Smooth muscle cell (in vitro differentiated cells): ENCODE data around the gene TLK2. TPM values are rescaled to one million over a fixed set of nuclear protein-coding genes. Genes with fewer than 3 reads are reported as not detected.
"Not testable (repeated sequence)": the region's sequence is repeated elsewhere in the genome, so short reads cannot be mapped to it uniquely, and the experiment has no call there.

Source experiments
- DNase-seq: peaks from one replicate; lab custom pipeline; 2025; ENCODE audit not compliant: unreplicated experiment; lab: John Stamatoyannopoulos, UW
- H2AFZ ChIP-seq: fragments of 200-600 bp; sonication (generic); 2 replicates; pipeline ENCODE4 v1.6.0; 2016; ENCODE audit warnings: antibody characterized with exemption, low read depth, mild to moderate bottlenecking
- H3F3A ChIP-seq: fragments of 200-600 bp; sonication (generic); 2 replicates; pipeline ENCODE4 v1.6.0; 2017; ENCODE audit warnings: antibody characterized with exemption, low read depth
- H3K27ac ChIP-seq: fragments of 200-600 bp; sonication (generic); 2 replicates; pipeline ENCODE4 v1.5.1; 2016; ENCODE audit warnings: low read depth, mild to moderate bottlenecking
- H3K27me3 ChIP-seq: fragments of 200-600 bp; sonication (generic); 2 replicates; pipeline ENCODE4 v1.6.1; 2016; ENCODE audit warnings: low read depth, mild to moderate bottlenecking
- H3K36me3 ChIP-seq: fragments of 200-600 bp; sonication (generic); 2 replicates; pipeline ENCODE4 v1.5.1; 2016; ENCODE audit warnings: low read depth
- H3K4me1 ChIP-seq: fragments of 200-600 bp; sonication (generic); 2 replicates; pipeline ENCODE4 v1.5.1; 2016; ENCODE audit warnings: low read depth
- H3K4me2 ChIP-seq: fragments of 200-600 bp; sonication (generic); 2 replicates; pipeline ENCODE4 v1.6.0; 2016; ENCODE audit warnings: mild to moderate bottlenecking
- H3K4me3 ChIP-seq: fragments of 200-600 bp; sonication (generic); 2 replicates; pipeline ENCODE4 v1.5.1; 2016; ENCODE audit warnings: mild to moderate bottlenecking
- H3K79me2 ChIP-seq: fragments of 200-600 bp; sonication (generic); 2 replicates; pipeline ENCODE4 v1.6.0; 2016; ENCODE audit warnings: low read depth, mild to moderate bottlenecking
- H3K9ac ChIP-seq: fragments of 200-600 bp; sonication (generic); 2 replicates; pipeline ENCODE4 v1.6.0; 2016; ENCODE audit warnings: low read depth
- H3K9me3 ChIP-seq: fragments of 200-600 bp; sonication (generic); replicated peaks from 2 replicates; pipeline ENCODE4 v1.5.1; 2016; ENCODE audit warnings: low read depth
- H4K20me1 ChIP-seq: fragments of 200-600 bp; sonication (generic); 2 replicates; pipeline ENCODE4 v1.6.0; 2016; ENCODE audit warnings: low read depth
- WGBS: methylation state at CpG from one replicate; pipeline ENCODE4 v1.1.7; 2016; ENCODE audit warnings: low lambda C conversion rate; 5-methylcytosine and 5-hydroxymethylcytosine counted together
- polyA plus RNA-seq: library from polyadenylated mRNA; unstranded; fragments of >200 nt; fragmentation: Nextera tagmentation; extraction: Ambion mirVana; gene quantifications from 2 replicates; pipeline ENCODE4 v1.2.1, GENCODE V29; 2016
- total RNA-seq: library from RNA; depleted of rRNA; stranded (reverse); fragments of >200 nt; gene quantifications from 2 replicates; pipeline ENCODE4 v1.2.3, GENCODE V29; 2014
- TF ChIP-seq, protein P1 (sequence below): fragments of 200-600 bp; sonication (generic); IDR thresholded peaks from 2 replicates; pipeline ENCODE4 v1.5.1; 2017; ENCODE audit warnings: borderline replicate concordance, mild to moderate bottlenecking, antibody characterized with exemption; ENCODE audit not compliant: insufficient read depth, poor library complexity, severe bottlenecking

TLK2 gene
- total and polyA plus RNA-seq, 2 experiments from 2014 or later: 15.9 to 29.2 TPM

DNA sequence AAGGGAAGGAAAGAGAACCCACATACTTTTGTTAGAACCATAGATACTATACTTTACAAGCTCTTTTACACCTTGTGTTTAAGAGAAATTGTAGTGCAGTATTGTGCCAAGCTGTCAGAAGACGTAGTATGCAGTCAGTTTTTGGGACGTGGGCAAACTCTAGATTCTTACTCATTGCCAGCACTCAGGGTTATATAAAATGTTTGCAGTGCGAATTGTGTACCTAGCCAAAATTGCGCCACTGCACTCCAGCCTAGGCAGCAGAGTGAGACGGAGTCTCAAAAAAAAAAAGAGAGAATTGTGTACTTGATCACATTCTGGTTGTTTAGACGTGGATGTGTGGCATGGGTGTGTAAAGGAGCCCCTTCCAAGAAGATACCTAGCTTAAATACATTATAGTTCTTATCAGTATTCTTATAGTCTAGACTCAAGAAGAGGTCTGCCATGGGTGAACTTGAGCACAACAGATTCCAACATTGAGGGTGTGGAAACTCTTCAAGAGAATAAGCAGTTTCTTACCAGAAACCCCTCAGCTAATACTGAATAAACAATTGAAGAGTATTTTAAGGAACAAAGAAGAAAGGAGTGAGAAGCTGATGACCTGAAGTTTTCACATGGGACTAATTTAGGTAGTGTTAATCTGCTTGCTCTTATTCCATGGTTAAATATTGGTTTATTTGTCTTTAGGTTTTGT lies 121.5 kb downstream of the TLK2 start:
- Histone ChIP-seq H3K27ac (no peak overlapping the region), H3K4me3 (no peak overlapping the region), H3K79me2 (peaks cover 10% of the 10 kb centered on the region), H3K9me3 (no peaks in the 10 kb centered on the region), H4K20me1 (peaks cover 6% of the 10 kb centered on the region), H3F3A (peaks cover 4% of the 10 kb centered on the region), H3K36me3 (peaks cover 23% of the 10 kb centered on the region), H3K9ac (no peak overlapping the region), H2AFZ (no peak overlapping the region), H3K4me1 (no peaks in the 10 kb centered on the region), H3K4me2 (no peak overlapping the region), H3K27me3 (no peaks in the 10 kb centered on the region)
- TF ChIP-seq, protein P1, sequence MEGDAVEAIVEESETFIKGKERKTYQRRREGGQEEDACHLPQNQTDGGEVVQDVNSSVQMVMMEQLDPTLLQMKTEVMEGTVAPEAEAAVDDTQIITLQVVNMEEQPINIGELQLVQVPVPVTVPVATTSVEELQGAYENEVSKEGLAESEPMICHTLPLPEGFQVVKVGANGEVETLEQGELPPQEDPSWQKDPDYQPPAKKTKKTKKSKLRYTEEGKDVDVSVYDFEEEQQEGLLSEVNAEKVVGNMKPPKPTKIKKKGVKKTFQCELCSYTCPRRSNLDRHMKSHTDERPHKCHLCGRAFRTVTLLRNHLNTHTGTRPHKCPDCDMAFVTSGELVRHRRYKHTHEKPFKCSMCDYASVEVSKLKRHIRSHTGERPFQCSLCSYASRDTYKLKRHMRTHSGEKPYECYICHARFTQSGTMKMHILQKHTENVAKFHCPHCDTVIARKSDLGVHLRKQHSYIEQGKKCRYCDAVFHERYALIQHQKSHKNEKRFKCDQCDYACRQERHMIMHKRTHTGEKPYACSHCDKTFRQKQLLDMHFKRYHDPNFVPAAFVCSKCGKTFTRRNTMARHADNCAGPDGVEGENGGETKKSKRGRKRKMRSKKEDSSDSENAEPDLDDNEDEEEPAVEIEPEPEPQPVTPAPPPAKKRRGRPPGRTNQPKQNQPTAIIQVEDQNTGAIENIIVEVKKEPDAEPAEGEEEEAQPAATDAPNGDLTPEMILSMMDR: no peak
- 94% methylated on average over 6 of the region's 6 CpGs for WGBS
- DNase-seq: no peak

DNA sequence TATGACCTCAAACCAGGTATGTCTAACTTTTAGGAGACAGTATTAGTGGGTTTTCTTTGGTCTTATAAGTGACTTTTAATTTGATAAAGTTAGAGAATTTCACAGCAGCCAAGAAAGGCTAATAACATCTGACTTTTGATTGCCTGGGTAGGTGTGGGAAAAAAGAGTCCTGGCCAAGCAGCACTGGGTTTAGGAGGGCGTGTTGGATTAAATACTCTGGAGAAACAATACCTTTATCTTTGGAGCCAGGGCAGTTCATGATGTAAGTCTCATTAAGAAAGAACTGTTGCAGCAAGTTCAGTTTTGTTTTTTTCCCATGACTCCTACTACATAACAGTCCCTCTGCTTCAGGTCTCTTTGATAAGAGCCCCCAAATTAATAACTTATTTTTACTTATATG lies 122.2 kb downstream of the TLK2 start:
- Histone ChIP-seq H3K9me3 (no peaks in the 10 kb centered on the region), H3K4me2 (no peak overlapping the region), H3K4me1 (no peaks in the 10 kb centered on the region), H3K9ac (no peak overlapping the region), H3F3A (peaks cover 4% of the 10 kb centered on the region), H4K20me1 (peaks cover 6% of the 10 kb centered on the region), H3K27me3 (no peaks in the 10 kb centered on the region), H3K4me3 (no peak overlapping the region), H3K27ac (no peak overlapping the region), H3K36me3 (peaks cover 17% of the 10 kb centered on the region), H2AFZ (no peak overlapping the region), H3K79me2 (peaks cover 4% of the 10 kb centered on the region)
- DNase-seq: no peak
- TF ChIP-seq, protein P1: no peak
- 91% methylated on average over 1 of the region's 1 CpG for WGBS

DNA sequence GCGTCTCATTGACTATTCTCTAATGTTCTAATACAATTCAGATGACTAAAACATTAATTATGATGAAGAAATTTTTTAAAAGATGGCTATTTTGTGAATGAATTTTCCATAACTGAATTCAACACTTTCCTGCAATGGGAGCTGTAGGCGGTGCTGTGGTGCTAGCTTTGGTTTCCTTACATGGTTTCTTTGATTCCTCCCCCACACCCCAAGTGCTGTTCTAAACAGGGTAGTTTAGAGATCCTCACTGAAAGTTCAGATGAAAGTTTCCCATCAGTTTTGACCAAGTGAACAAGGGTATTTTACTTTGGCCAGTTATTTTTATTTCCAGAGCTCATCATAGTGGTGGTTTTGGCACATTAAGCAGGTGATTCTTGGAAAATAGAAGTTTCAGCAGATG lies 122.8 kb downstream of the TLK2 start:
- TF ChIP-seq, protein P1: no peak
- H3K36me3 ChIP-seq: peaks cover 17% of the 10 kb centered on the region
- H3K27me3 ChIP-seq: no peaks in the 10 kb centered on the region
- peaks cover 3% of the 10 kb centered on the region for H3F3A ChIP-seq
- H3K4me1 ChIP-seq: no peaks in the 10 kb centered on the region
- peaks cover 6% of the 10 kb centered on the region for H4K20me1 ChIP-seq
- WGBS: 95% methylated on average over 2 of the region's 2 CpGs
- no peak overlapping the region for H3K27ac ChIP-seq
- H2AFZ ChIP-seq: no peak overlapping the region
- H3K9me3 ChIP-seq: no peaks in the 10 kb centered on the region
- H3K4me3 ChIP-seq: no peak overlapping the region
- no peaks in the 10 kb centered on the region for H3K79me2 ChIP-seq
- DNase-seq: no peak
- no peak overlapping the region for H3K4me2 ChIP-seq
- H3K9ac ChIP-seq: no peak overlapping the region

DNA sequence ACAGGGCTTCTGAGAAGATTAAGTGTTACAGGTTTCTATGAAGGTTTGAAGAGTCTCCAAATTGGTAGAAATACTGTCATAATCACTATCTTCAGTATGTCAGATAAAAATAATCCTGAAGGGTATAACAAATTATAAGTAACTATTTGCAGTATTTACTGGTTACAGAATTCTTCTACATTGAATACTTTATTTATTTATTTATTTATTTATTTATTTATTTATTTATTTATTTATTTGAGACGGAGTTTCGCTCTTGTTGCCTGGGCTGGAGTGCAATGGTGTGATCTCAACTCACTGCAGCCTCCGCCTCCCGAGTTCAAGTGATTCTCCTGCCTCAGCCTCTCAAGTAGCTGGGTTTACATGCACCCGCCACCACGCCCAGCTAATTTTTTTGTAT lies 125.2 kb downstream of the TLK2 start:
- H4K20me1 ChIP-seq: not testable (repeated sequence)
- WGBS: over 99% methylated on average over 6 of the region's 6 CpGs

More for the DNA sequence above, 125.2 kb downstream of the TLK2 start:
- H3K9ac ChIP-seq, H3K79me2 ChIP-seq, H3K4me3 ChIP-seq, H3F3A ChIP-seq, H3K9me3 ChIP-seq, H3K4me2 ChIP-seq, H3K27ac ChIP-seq, DNase-seq, H2AFZ ChIP-seq, H3K27me3 ChIP-seq, H3K4me1 ChIP-seq: not testable (repeated sequence)
- H3K36me3 ChIP-seq: peaks cover 11% of the 10 kb centered on the region
